ENCODE data around the gene IGF2R. TPM values are rescaled to one million over a fixed set of nuclear protein-coding genes. Genes with fewer than 3 reads are reported as not detected.

IGF2R gene
- total and polyA plus RNA-seq, 9 donors, result 29.3 to 116 (median 49.2) TPM

DNA sequence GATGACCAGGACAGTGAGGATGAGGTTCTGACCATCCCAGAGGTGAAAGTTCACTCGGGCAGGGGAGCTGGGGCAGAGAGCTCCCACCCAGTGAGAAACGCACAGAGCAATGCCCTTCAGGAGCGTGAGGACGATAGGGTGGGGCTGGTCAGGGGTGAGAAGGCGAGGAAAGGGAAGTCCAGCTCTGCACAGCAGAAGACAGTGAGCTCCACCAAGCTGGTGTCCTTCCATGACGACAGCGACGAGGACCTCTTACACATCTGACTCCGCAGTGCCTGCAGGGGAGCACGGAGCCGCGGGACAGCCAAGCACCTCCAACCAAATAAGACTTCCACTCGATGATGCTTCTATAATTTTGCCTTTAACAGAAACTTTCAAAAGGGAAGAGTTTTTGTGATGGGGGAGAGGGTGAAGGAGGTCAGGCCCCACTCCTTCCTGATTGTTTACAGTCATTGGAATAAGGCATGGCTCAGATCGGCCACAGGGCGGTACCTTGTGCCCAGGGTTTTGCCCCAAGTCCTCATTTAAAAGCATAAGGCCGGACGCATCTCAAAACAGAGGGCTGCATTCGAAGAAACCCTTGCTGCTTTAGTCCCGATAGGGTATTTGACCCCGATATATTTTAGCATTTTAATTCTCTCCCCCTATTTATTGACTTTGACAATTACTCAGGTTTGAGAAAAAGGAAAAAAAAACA lies 136.1 kb downstream of the IGF2R start:
- Histone ChIP-seq H3K4me1 (ENCODE audit: insufficient read depth) (no peaks in the 10 kb centered on the region), H3K36me3 (no peaks in the 10 kb centered on the region), H3K27ac (no peak overlapping the region), H3K4me3 (no peak overlapping the region), H3K27me3 (no peaks in the 10 kb centered on the region), H3K9me3 (no peaks in the 10 kb centered on the region)
- 94 to 95% (median 94%) methylated on average over 20 of the region's 20 CpGs for WGBS, 3 donors
- TF ChIP-seq POLR2A (IDR thresholded peaks at IDR 0.05), result no peak
- TF ChIP-seq CTCF (IDR thresholded peaks at IDR 0.05), result no peak
- TF ChIP-seq EP300 (IDR thresholded peaks at IDR 0.05), result no peak
- no peak for DNase-seq
- intact Hi-C loops (cut with DNase I), result no loop called here

GRCh38 chr6:160106010-160106409 lies 137.1 kb downstream of the IGF2R start:
- Histone ChIP-seq H3K27me3 (no peaks in the 10 kb centered on the region), H3K36me3 (no peaks in the 10 kb centered on the region), H3K27ac (no peak overlapping the region), H3K4me3 (no peak overlapping the region), H3K9me3 (no peaks in the 10 kb centered on the region), H3K4me1 (ENCODE audit: insufficient read depth) (no peaks in the 10 kb centered on the region)
- intact Hi-C loops (cut with DNase I), result no loop called here
- DNase-seq, result no peak
- TF ChIP-seq POLR2A (IDR thresholded peaks at IDR 0.05), result no peak
- no peak for TF ChIP-seq CTCF (IDR thresholded peaks at IDR 0.05)
- TF ChIP-seq EP300 (IDR thresholded peaks at IDR 0.05), result no peak
- WGBS, 3 donors, result 94 to 96% (median 95%) methylated on average over 14 of the region's 14 CpGs

DNA sequence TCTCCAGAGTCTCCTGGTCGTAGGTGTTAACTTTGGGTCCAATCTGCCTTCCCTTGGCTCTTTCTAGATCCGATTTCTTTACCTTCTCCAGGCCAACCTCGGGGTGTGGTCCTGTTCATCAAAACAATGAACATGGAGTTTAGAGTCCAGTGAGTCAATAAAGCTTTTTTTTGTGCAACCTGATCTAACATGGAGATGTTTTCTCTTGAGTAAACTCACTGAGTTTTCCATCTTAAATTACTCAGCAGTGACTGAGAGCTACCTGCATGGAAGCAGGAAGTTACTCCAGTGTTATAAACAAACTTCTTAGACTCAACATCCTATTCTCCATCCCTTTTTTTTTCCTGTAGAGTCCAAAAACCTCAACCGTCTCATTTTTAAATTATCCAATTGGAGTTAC lies 137.8 kb downstream of the IGF2R start:
- H3K27ac ChIP-seq, result no peak overlapping the region
- intact Hi-C loops (cut with DNase I), result no loop called here
- H3K27me3 ChIP-seq, result no peaks in the 10 kb centered on the region
- TF ChIP-seq EP300 (IDR thresholded peaks at IDR 0.05), result no peak
- TF ChIP-seq POLR2A (IDR thresholded peaks at IDR 0.05), result no peak
- no peak for TF ChIP-seq CTCF (IDR thresholded peaks at IDR 0.05)
- DNase-seq, result no peak
- 92 to 94% (median 93%) methylated on average over 4 of the region's 4 CpGs for WGBS, 3 donors
- no peaks in the 10 kb centered on the region for H3K9me3 ChIP-seq
- no peaks in the 10 kb centered on the region for H3K36me3 ChIP-seq
- no peak overlapping the region for H3K4me3 ChIP-seq
- no peaks in the 10 kb centered on the region for H3K4me1 ChIP-seq (ENCODE audit: insufficient read depth)

DNA sequence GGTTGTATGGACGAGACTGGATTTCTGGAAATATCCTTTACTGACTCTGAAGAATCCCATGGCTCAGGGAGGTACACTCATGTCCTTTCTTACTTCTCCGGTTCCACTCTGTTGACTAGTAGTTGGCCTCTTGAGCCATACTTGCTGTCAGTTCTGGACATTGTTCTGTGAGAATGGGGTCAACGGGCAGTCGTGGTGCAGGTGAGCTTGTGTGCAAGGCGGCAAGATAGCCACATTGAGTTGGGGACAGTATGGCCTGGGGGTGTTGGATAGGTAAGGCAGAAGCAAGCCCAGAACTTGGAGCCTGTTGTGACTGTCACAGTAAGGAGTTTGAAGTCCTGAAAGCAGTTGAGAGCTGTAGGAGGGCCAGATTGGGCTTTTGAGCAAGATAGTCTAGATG lies 139.2 kb downstream of the IGF2R start:
- H3K36me3 ChIP-seq, result no peaks in the 10 kb centered on the region
- no peaks in the 10 kb centered on the region for H3K4me1 ChIP-seq (ENCODE audit: insufficient read depth)
- 94 to 96% (median 95%) methylated on average over 5 of the region's 5 CpGs for WGBS, 3 donors
- no peak overlapping the region for H3K4me3 ChIP-seq
- no peak overlapping the region for H3K27ac ChIP-seq
- H3K9me3 ChIP-seq, result no peaks in the 10 kb centered on the region
- no peaks in the 10 kb centered on the region for H3K27me3 ChIP-seq
- intact Hi-C loops (cut with DNase I), result no loop called here
- no peak for DNase-seq
- no peak for TF ChIP-seq POLR2A (IDR thresholded peaks at IDR 0.05)
- no peak for TF ChIP-seq CTCF (IDR thresholded peaks at IDR 0.05)
